Measurements from ENCODE around the gene ADGRA1.
"Not testable (repeated sequence)": the region's sequence is repeated elsewhere in the genome, so short reads cannot be mapped to it uniquely, and the experiment has no call there.

Gene ADGRA1

DNA sequence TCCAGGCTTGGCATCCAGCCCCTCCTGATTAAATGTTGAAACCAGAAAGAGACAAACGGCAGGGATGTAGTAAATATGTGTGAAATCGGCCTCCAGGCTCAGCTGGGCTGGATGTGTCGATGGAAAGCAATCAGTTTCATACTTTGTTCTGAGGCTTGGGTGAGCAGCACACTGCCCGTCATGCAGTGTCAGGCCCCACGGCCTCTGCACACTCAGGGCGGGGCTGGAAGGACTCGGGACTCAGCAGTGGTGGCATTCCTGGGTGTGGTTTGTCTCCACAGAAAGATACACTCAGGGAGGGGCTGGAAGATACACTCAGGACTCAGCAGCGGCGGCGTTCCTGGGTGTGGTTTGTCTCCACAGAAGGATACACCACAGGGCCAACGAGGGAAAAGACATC lies 22.0 kb downstream of the ADGRA1 start:
- no peak for DNase-seq (ENCODE audit: low read depth)
- TF ChIP-seq, protein P1, sequence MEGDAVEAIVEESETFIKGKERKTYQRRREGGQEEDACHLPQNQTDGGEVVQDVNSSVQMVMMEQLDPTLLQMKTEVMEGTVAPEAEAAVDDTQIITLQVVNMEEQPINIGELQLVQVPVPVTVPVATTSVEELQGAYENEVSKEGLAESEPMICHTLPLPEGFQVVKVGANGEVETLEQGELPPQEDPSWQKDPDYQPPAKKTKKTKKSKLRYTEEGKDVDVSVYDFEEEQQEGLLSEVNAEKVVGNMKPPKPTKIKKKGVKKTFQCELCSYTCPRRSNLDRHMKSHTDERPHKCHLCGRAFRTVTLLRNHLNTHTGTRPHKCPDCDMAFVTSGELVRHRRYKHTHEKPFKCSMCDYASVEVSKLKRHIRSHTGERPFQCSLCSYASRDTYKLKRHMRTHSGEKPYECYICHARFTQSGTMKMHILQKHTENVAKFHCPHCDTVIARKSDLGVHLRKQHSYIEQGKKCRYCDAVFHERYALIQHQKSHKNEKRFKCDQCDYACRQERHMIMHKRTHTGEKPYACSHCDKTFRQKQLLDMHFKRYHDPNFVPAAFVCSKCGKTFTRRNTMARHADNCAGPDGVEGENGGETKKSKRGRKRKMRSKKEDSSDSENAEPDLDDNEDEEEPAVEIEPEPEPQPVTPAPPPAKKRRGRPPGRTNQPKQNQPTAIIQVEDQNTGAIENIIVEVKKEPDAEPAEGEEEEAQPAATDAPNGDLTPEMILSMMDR (IDR thresholded peaks at IDR 0.05; ENCODE audit: control insufficient read depth, insufficient read depth, low read depth, low read length, missing control alignments): no peak
- no peak overlapping the region for H3K4me3 ChIP-seq (ENCODE audit: control insufficient read depth, low read depth, low read length)

- TF ChIP-seq, protein P1 (IDR thresholded peaks at IDR 0.05; ENCODE audit: control insufficient read depth, insufficient read depth, low read depth, low read length, missing control alignments): no peak
- H3K4me3 ChIP-seq (ENCODE audit: control insufficient read depth, low read depth, low read length): no peak overlapping the region
- DNase-seq (ENCODE audit: low read depth): no peak
Observed at GRCh38 chr10:133110133-133110532, 22.4 kb downstream of the ADGRA1 start.

DNA sequence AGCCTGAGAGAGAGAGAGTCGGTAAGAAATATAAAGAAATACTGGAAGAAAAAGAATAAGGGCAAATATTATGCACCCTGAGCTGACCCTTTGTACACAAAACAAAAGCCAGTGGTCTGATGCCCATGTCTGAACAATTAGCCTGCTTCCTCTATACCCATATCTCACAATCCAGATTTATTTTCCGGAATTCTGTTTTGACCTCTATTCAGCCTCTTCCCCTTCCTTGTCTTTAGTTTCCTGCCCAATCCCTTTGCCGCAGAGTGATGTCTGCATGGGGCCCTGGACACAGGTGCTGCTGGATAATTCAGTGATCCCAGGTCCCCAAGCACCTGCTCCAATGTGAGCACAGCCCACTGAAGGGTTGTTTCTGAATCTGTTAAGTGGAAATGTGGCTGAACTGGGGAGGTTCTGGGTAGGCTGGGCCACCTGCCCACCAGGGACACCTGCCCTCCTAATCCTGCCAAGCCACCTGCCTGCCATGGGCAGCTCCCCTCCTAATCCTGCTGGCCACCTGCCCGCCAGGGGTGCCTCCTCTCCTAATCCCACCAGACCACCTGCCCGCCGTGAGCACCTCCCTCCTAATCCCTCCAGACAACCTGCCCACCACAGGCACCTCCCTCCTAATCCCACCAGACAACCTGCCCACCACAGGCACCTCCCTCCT lies 23.0 kb downstream of the ADGRA1 start:
- DNase-seq (ENCODE audit: low read depth): no peak
- H3K4me3 ChIP-seq (ENCODE audit: control insufficient read depth, low read depth, low read length): no peak overlapping the region
- TF ChIP-seq, protein P1 (IDR thresholded peaks at IDR 0.05; ENCODE audit: control insufficient read depth, insufficient read depth, low read depth, low read length, missing control alignments): no peak

DNA sequence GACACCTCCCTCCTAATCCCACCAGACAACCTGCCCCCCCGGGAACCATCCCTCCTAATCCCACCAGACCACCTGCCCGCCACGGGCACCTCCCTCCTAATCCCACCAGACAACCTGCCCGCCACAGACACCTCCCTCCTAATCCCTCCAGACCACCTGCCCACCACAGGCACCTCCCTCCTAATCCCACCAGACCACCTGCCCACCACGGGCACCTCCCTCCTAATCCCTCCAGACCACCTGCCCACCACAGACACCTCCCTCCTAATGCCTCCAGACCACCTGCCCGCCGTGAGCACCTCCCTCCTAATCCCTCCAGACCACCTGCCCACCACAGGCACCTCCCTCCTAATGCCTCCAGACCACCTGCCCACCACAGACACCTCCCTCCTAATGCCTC lies 23.9 kb downstream of the ADGRA1 start:
- DNase-seq (ENCODE audit: low read depth); H3K4me3 ChIP-seq (ENCODE audit: control insufficient read depth, low read depth, low read length): not testable (repeated sequence)

DNA sequence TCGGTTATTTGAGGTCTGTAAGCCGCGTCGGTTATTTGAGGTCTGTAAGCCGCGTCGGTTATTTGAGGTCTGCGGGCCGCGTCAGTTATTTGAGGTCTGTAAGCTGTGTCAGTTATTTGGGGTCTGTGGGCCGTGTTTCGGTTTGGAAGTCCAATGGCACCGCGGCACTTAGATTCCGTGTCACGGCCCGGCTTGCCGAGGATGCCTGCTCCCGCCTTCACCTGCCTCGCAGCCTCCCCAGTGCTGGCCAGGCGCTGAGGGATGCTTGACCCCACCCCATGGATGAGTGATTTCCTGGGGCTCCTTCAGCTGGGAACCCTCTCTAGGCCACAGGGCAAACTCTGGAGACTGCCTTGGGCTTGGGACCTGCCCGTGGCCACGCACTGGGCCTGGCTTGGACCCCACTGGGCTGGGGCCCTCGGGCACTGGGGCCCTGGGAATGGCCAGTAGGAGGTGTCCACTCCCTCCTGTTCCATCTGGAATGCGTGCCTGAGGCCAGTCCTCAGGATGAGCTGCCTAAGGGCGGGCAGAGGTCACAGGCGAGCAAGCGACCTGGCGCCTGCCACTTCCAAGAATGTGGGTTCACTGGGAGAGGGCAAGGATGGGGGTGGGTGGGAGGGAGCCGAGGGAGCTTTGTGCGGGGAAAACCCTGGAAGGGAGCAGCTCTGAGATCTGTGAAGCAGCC lies 25.6 kb downstream of the ADGRA1 start:
- TF ChIP-seq, protein P1 (IDR thresholded peaks at IDR 0.05; ENCODE audit: control insufficient read depth, insufficient read depth, low read depth, low read length, missing control alignments): no peak
- no peak overlapping the region for H3K4me3 ChIP-seq (ENCODE audit: control insufficient read depth, low read depth, low read length)
- no peak for DNase-seq (ENCODE audit: low read depth)

GRCh38 chr10:133113847-133114246 lies 26.1 kb downstream of the ADGRA1 start:
- no peak overlapping the region for H3K4me3 ChIP-seq (ENCODE audit: control insufficient read depth, low read depth, low read length)
- TF ChIP-seq, protein P1 (IDR thresholded peaks at IDR 0.05; ENCODE audit: control insufficient read depth, insufficient read depth, low read depth, low read length, missing control alignments): no peak
- DNase-seq (ENCODE audit: low read depth): no peak

GRCh38 chr10:133114251-133114650 lies 26.5 kb downstream of the ADGRA1 start:
- no peak overlapping the region for H3K4me3 ChIP-seq (ENCODE audit: control insufficient read depth, low read depth, low read length)

More at GRCh38 chr10:133114251-133114650, 26.5 kb downstream of the ADGRA1 start:
- no peak for DNase-seq (ENCODE audit: low read depth)
- TF ChIP-seq, protein P1 (IDR thresholded peaks at IDR 0.05; ENCODE audit: control insufficient read depth, insufficient read depth, low read depth, low read length, missing control alignments): no peak
